NB4 (cell line): Measurements from ENCODE around the gene MIF4GD.
A peak's percentile ranks its signal among the peaks of the same experiment; 100 is the strongest.

ENCODE experiments used
- DNase-seq: peaks from one replicate; pipeline ENCODE4 v3.0.0; 2010; ENCODE audit warnings: low read depth
- H3K4me3 ChIP-seq: one replicate; pipeline ENCODE4 v1.5.1; 2011; ENCODE audit warnings: mild to moderate bottlenecking, low read depth, low read length, moderate library complexity
- MYC ChIP-seq: IDR thresholded peaks from 2 replicates; pipeline ENCODE4 v1.6.1; 2011; ENCODE audit warnings: low read depth, low read length
- POLR2A ChIP-seq: IDR thresholded peaks from 2 replicates; pipeline ENCODE4 v1.6.1; 2011; ENCODE audit warnings: mild to moderate bottlenecking; ENCODE audit not compliant: insufficient read length; ENCODE audit errors: extremely low read depth
- TF ChIP-seq, protein P1 (sequence below): IDR thresholded peaks from one replicate; pipeline ENCODE4 v1.5.1; 2012; ENCODE audit warnings: low read depth, low read length
- TF ChIP-seq, protein P2 (sequence below): IDR thresholded peaks from 2 replicates; pipeline ENCODE4 v1.6.1; 2011; ENCODE audit warnings: low read depth, low read length

The MIF4GD gene

DNA sequence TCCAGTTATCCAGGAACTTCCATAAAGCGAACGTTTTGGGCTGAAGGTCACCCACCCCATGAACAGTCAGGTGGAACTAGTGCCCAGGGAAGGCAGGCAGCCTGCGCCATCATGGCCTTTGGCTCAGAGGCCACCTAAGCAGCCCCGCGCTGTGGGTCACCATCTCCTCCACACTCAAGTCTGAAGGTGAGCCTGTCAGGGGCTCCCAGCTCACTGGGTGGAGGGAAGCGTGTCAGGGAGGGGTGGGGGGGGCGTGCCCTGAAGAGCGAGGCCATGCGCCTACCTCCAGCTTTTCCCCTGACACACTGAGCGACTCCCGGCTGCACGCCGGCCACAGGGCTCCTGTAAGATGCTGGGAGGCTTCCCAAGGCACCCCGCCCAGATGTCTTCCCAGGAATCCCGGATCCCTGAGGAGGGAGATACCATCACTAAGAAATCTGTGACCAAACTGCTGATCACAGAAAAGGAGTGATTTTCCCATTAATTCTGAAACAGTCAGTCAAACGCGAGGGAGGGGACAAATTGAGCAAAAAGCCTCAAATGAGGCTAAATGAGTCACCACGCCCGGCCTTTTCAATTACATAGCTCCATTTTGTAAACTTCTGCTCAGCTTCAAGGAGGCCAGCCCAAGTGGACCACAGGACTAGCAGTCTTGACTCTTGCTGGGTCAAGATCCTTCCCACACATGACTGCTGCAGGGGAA, 44.7 kb upstream of the MIF4GD start:
- no peak overlapping the region for H3K4me3 ChIP-seq
- DNase-seq = peak; percentile 83
- TF ChIP-seq POLR2A = no peak
- TF ChIP-seq, protein P1, sequence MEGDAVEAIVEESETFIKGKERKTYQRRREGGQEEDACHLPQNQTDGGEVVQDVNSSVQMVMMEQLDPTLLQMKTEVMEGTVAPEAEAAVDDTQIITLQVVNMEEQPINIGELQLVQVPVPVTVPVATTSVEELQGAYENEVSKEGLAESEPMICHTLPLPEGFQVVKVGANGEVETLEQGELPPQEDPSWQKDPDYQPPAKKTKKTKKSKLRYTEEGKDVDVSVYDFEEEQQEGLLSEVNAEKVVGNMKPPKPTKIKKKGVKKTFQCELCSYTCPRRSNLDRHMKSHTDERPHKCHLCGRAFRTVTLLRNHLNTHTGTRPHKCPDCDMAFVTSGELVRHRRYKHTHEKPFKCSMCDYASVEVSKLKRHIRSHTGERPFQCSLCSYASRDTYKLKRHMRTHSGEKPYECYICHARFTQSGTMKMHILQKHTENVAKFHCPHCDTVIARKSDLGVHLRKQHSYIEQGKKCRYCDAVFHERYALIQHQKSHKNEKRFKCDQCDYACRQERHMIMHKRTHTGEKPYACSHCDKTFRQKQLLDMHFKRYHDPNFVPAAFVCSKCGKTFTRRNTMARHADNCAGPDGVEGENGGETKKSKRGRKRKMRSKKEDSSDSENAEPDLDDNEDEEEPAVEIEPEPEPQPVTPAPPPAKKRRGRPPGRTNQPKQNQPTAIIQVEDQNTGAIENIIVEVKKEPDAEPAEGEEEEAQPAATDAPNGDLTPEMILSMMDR = no peak
- TF ChIP-seq, protein P2, sequence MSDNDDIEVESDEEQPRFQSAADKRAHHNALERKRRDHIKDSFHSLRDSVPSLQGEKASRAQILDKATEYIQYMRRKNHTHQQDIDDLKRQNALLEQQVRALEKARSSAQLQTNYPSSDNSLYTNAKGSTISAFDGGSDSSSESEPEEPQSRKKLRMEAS = no peak
- no peak for TF ChIP-seq MYC

DNA sequence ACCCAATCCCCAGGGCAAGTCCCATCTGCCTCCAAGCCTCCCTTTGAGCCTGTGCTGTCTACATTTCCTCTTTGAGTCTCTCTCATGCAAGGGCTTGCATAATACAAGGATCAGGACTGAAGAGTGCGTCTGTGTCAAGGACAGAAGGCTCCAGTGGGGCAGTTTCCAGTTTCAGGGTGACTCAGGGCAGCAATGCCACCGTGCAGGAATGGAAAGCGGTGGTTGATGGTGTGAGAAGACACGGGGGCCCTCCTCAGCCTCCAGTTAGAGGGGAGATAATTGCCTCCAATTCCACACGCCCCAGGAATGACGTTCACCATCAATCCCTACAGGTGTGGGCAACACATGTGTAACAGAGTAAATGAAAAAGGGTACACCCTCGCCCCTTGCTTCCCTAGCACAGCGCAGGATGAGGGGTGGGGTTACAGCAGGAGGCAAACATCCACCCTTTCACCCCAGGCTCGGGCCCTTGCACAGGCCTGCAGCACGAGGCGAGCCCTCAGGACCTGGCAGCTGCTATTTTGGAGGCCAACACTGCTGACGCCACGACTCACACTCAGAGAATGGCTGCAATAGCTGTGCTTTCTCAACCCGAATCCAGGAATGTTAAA, 43.0 kb upstream of the MIF4GD start:
- no peak; the same call in 1 of the 2 replicates for TF ChIP-seq MYC
- TF ChIP-seq, protein P2 = peak; percentile 43; the same call in 1 of the 2 replicates
- TF ChIP-seq, protein P1 = no peak
- no peak for TF ChIP-seq POLR2A

DNA sequence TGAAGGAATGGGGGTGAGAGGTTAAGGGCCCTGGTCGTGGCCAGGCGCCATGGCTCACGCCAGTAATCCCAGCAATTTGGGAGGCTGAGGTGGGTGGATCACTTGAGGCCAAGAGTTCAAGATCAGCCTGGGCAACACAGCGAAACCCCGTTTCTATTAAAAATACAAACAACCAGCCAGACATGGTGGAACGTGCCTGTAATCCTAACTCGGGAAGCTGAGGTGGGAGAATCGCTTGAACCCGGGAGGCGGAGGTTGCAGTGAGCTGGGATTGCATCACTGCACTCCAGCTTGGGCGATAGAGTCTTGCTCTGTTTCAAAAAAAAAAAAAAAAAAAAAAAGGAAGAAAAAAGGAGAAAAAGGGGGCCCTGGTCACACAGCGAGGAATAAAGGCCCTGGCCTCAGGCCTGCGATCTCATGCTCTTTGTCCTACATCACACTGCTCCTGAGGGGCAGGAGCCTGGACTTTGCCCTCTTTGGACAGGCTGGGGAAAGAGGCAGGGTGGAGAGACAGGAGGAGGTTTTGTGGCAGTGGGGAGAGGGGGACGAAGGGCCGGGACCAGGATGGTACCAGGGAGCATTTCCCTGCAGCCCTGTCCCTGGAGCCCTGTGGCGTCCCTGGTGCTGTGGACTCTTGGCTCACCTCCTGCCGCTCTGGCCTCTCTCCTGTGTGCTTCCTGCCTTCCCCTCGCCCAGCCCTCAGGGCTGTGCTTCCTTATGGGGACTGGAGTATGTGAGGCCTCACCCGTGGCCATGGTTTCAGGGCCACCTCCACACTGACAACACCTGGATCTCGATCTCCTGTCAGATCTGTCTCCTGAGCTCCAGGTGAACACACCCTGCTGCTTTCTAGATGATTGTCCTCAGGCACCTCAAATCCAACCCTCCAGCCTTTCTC, 38.0 kb upstream of the MIF4GD start:
- TF ChIP-seq, protein P1 = no peak
- TF ChIP-seq, protein P2 = no peak
- no peak for TF ChIP-seq POLR2A
- TF ChIP-seq MYC = no peak

More for the DNA sequence above, 43.0 kb upstream of the MIF4GD start:
- no peak overlapping the region for H3K4me3 ChIP-seq
- DNase-seq = peak; percentile 92

DNA sequence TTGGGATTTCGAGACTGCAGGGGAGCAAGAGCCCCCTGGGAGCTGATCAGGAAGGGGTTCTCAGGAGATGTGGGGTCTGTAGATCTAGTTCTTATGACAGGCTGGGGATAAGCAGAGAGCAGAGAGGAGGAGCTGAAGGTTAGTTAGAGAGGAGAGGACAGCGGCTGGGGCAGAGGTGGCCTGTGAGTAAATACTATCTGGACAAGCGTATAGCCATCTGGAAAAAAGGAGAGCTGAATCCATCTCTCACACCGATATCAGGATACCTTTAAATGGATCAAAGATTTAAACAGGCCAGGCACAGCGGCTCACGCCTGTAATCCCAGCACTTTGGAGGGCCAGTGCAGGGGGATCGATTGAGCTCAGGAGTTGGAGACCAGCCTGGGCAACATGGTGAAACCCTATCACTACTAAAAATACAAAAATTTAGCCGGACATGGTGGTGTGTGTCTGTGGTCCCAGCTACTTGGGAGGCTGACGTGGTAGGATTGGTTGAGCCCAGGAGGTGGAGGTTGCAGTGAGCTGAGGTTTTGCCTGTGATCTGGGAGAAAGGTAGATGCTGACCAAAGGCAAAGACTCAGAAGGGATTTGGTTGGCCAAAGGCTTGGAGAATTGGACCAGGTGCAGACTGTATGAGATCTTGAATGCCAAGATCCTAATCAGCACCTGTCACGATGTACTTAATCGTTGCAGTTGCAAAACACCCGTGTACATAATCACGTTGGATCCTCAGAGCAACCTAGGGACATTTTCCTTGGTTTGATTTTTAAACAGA, 37.1 kb upstream of the MIF4GD start:
- no peak for DNase-seq
- no peak overlapping the region for H3K4me3 ChIP-seq
- no peak for TF ChIP-seq POLR2A
- TF ChIP-seq, protein P1 = no peak
- TF ChIP-seq MYC = no peak
- TF ChIP-seq, protein P2 = no peak

More for the DNA sequence above, 38.0 kb upstream of the MIF4GD start:
- peak; percentile 45 for DNase-seq
- H3K4me3 ChIP-seq = no peak overlapping the region

DNA sequence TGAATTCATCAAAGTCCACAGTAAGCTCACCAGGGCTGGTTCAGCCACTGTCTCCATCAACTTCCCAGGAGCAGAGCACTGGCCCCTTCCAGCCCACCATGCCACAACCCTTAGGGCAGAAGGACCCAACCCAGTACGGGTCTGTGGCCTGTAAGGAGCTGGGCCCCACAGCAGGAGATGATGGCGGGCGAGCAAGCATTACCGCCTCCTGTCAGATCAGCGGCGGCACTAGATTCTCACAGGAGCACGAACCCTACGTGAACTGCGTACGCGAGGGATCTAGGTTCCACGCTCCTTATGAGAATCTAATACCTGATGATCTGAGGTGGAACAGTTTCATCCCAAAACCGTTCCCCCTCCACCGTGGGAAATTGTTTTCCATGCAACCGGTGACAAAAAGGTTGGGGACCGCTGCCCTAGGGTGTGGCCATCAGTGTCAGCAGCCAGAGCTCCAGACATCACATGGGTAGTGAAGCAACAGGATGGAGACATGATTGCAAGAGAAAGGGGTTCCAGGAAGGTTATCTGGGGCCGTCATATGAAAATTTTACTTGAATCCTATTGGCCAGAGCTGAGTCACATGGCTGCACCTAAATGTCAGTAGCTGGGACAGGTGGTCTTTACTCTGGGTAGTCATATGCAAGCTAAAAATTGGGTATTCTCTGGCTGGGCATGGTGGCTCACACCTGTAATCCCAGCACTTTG, 30.6 kb upstream of the MIF4GD start:
- DNase-seq = no peak
- H3K4me3 ChIP-seq = no peak overlapping the region
- TF ChIP-seq POLR2A (no peak), MYC (no peak)
- TF ChIP-seq, protein P2 = no peak
- TF ChIP-seq, protein P1 = no peak
